Measurements from ENCODE around the gene SPEF1. TPM values are rescaled to one million over a fixed set of nuclear protein-coding genes. Genes with fewer than 3 reads are reported as not detected.

Gene SPEF1
- total and polyA plus RNA-seq, 10 donors = 0.06 to 0.11 TPM; not detected in 8

GRCh38 chr20:3771552-3772058 lies 9.6 kb downstream of the SPEF1 start:
- Histone ChIP-seq H3K4me1 (peaks cover 8 to 37% (median 20%) of the 10 kb centered on the region in 6 donors), H3K9me3 (no peaks in the 10 kb centered on the region), H3K36me3 (no peaks in the 10 kb centered on the region), H3K4me3 (no peak overlapping the region), H3K27ac (no peak overlapping the region), H3K27me3 (replicated peaks in 1 of 7) (no peaks in the 10 kb centered on the region)
- TF ChIP-seq POLR2AphosphoS5 (IDR thresholded peaks at IDR 0.05) (no peak), POLR2A (IDR thresholded peaks at IDR 0.05) (no peak)
- TF ChIP-seq, protein P1, sequence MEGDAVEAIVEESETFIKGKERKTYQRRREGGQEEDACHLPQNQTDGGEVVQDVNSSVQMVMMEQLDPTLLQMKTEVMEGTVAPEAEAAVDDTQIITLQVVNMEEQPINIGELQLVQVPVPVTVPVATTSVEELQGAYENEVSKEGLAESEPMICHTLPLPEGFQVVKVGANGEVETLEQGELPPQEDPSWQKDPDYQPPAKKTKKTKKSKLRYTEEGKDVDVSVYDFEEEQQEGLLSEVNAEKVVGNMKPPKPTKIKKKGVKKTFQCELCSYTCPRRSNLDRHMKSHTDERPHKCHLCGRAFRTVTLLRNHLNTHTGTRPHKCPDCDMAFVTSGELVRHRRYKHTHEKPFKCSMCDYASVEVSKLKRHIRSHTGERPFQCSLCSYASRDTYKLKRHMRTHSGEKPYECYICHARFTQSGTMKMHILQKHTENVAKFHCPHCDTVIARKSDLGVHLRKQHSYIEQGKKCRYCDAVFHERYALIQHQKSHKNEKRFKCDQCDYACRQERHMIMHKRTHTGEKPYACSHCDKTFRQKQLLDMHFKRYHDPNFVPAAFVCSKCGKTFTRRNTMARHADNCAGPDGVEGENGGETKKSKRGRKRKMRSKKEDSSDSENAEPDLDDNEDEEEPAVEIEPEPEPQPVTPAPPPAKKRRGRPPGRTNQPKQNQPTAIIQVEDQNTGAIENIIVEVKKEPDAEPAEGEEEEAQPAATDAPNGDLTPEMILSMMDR (IDR thresholded peaks at IDR 0.05 in 8 of 11, conservative IDR thresholded peaks at IDR 0.05 in 3 of 11) = no peak
- intact Hi-C loops (cut with DNase I; ENCODE audit: low total_unique reads) = no loop called here
- peak; percentile 24 for DNase-seq
- 52 to 91% (median 67%) methylated on average over 7 of the region's 7 CpGs for WGBS, 5 donors

- peak overlapping the region; percentile 63 to 98 (median 82) for H3K4me3 ChIP-seq
- H3K4me1 ChIP-seq = peaks cover 12 to 64% (median 44%) of the 10 kb centered on the region in 6 donors
- no peaks in the 10 kb centered on the region for H3K9me3 ChIP-seq
- no peaks in the 10 kb centered on the region for H3K36me3 ChIP-seq
- DNase-seq = peak; percentile 95
- TF ChIP-seq POLR2A (IDR thresholded peaks at IDR 0.05) = no peak
- TF ChIP-seq, protein P1 (IDR thresholded peaks at IDR 0.05 in 8 of 11, conservative IDR thresholded peaks at IDR 0.05 in 3 of 11) = peak; percentile 32 to 78 (median 64)
- peak in 2 of 3 donors; percentile 7 to 18 for TF ChIP-seq POLR2AphosphoS5 (IDR thresholded peaks at IDR 0.05)
- intact Hi-C loops (cut with DNase I; ENCODE audit: low total_unique reads) = no loop called here
- H3K27me3 ChIP-seq (replicated peaks in 1 of 7) = no peaks in the 10 kb centered on the region
- 1 to 2% (median 2%) methylated on average over 41 to 51 of the region's 51 CpGs for WGBS, 5 donors
- H3K27ac ChIP-seq = peak overlapping the region; percentile 85 to 97 (median 91)
Measured at GRCh38 chr20:3768342-3769130, 12.7 kb downstream of the SPEF1 start.

DNA sequence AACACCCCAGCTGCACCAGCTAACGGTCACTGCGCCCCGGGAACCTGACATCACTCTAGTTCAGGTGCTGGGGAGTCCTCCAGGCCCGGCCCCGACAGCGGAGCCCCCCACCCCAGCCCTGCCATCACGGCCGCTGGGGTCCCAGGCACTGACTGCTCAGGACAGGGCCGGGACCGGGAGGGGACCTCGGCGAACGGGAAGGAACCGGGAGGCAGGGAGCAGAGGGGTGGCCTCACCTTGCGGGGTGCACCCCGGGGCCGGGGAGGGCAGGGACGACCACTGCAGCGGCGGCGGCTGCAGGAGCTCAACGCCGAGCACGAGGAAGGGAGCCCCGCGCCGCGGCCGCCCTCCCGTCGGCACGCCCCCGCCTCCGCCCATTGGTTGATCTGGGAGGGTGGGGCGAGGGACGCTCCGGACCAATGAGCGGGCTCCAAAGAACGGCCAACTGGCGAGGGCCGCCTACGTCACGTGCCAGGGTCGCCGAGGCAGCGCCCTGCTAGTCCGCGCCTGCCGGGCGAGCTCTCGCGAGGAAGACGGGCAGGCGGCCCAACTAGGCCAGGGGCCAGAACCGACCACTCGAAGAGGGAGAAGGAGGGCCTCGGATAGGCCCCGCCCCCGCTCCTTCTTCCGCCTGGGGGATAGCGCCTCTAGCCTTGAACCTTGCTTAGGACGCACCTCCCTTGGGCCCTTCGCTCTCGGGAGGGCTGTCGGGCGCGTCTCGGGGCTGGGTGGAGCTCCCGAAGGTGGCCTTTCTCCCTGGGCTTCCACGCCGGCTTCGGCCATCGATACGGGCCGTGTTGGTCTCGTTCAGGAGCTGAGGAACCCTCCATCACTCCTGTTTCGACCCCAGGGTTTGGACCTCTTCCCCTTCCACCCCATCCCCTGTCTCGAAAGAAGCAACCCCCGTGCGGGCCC lies 13.6 kb downstream of the SPEF1 start, which contains the start of gene ADISSP:
Gene ADISSP, minus strand, starts transcription at position 327 of the 915 bp plus-strand sequence. CDS start 7,653 bp downstream, outside the sequence.
- Histone ChIP-seq H3K9me3 (no peaks in the 10 kb centered on the region), H3K27ac (peak within 1 kb of the TSS; percentile 85 to 97 (median 91)), H3K36me3 (no peaks in the 10 kb centered on the region), H3K4me3 (peak within 1 kb of the TSS; percentile 63 to 98 (median 82)), H3K27me3 (replicated peaks in 1 of 7) (no peaks in the 10 kb centered on the region), H3K4me1 (peaks cover 12 to 71% (median 45%) of the 10 kb centered on the region in 6 donors)
- DNase-seq = peak; percentile 100
- peak; percentile 89 to 95 (median 91) for TF ChIP-seq POLR2AphosphoS5 (IDR thresholded peaks at IDR 0.05)
- TF ChIP-seq, protein P1 (IDR thresholded peaks at IDR 0.05 in 8 of 11, conservative IDR thresholded peaks at IDR 0.05 in 3 of 11) = peak in 4 of 11 experiments; percentile 25 to 63 (median 42)
- TF ChIP-seq POLR2A (IDR thresholded peaks at IDR 0.05) = no peak
- 0 to 1% (median 1%) methylated on average over 43 to 80 of the region's 80 CpGs for WGBS, 5 donors
- intact Hi-C loops (cut with DNase I; ENCODE audit: low total_unique reads) = no loop called here
